ENCODE results near the gene SLC35E4.
A peak's percentile ranks its signal among the peaks of the same experiment; 100 is the strongest.
"Not testable (repeated sequence)": the region's sequence is repeated elsewhere in the genome, so short reads cannot be mapped to it uniquely, and the experiment has no call there.

The SLC35E4 gene

GRCh38 chr22:30650508-30651116 is 15.0 kb downstream of the SLC35E4 start:
- DNase-seq (ENCODE audit: low read depth, low spot score), result peak; percentile 68

GRCh38 chr22:30652852-30653251 is 17.3 kb downstream of the SLC35E4 start:
- no peak for DNase-seq (ENCODE audit: low read depth, low spot score)

GRCh38 chr22:30654361-30654760 is 18.8 kb downstream of the SLC35E4 start:
- no peak for DNase-seq (ENCODE audit: low read depth, low spot score)

GRCh38 chr22:30655532-30655931 is 20.0 kb downstream of the SLC35E4 start:
- DNase-seq (ENCODE audit: low read depth, low spot score), result no peak

- no peak for DNase-seq (ENCODE audit: low read depth, low spot score)
These were observed 26.5 kb downstream of the SLC35E4 start for GRCh38 chr22:30662040-30662439.

- DNase-seq (ENCODE audit: low read depth, low spot score), result no peak
These were observed 29.2 kb downstream of the SLC35E4 start for GRCh38 chr22:30664798-30665197.

- DNase-seq (ENCODE audit: low read depth, low spot score), result no peak
These were observed 29.7 kb downstream of the SLC35E4 start for GRCh38 chr22:30665266-30665665.

- no peak for DNase-seq (ENCODE audit: low read depth, low spot score)
These were observed 30.2 kb downstream of the SLC35E4 start for GRCh38 chr22:30665786-30666185.

- peak; percentile 19 for DNase-seq (ENCODE audit: low read depth, low spot score)
These were observed 31.5 kb downstream of the SLC35E4 start for GRCh38 chr22:30667107-30667493.

- peak; percentile 96 for DNase-seq (ENCODE audit: low read depth, low spot score)
These were observed 32.2 kb downstream of the SLC35E4 start, which contains the start of gene DUSP18 for GRCh38 chr22:30667494-30668385. DUSP18 (minus strand) TSS chr22:30667875; CDS start chr22:30664003, 3,872 bp downstream.

GRCh38 chr22:30668386-30668710 is 32.8 kb downstream of the SLC35E4 start:
- DNase-seq (ENCODE audit: low read depth, low spot score), result no peak

- DNase-seq (ENCODE audit: low read depth, low spot score), result no peak
These were observed 35.5 kb downstream of the SLC35E4 start for GRCh38 chr22:30671071-30671470.

GRCh38 chr22:30673136-30673535 is 37.6 kb downstream of the SLC35E4 start:
- no peak for DNase-seq (ENCODE audit: low read depth, low spot score)

- DNase-seq (ENCODE audit: low read depth, low spot score), result no peak
These were observed 38.9 kb downstream of the SLC35E4 start for GRCh38 chr22:30674482-30674881.

GRCh38 chr22:30675436-30675835 is 39.9 kb downstream of the SLC35E4 start:
- DNase-seq (ENCODE audit: low read depth, low spot score), result no peak

GRCh38 chr22:30676565-30676964 is 41.0 kb downstream of the SLC35E4 start:
- DNase-seq (ENCODE audit: low read depth, low spot score), result not testable (repeated sequence)

GRCh38 chr22:30679895-30680690 is 44.5 kb downstream of the SLC35E4 start:
- DNase-seq (ENCODE audit: low read depth, low spot score), result not testable (repeated sequence)

- DNase-seq (ENCODE audit: low read depth, low spot score), result no peak
These were observed 45.6 kb downstream of the SLC35E4 start for GRCh38 chr22:30680991-30681770.

- DNase-seq (ENCODE audit: low read depth, low spot score), result no peak
These were observed 46.2 kb downstream of the SLC35E4 start for GRCh38 chr22:30681831-30682230.

- no peak for DNase-seq (ENCODE audit: low read depth, low spot score)
These were observed 49.6 kb downstream of the SLC35E4 start for GRCh38 chr22:30685178-30685577.

- DNase-seq (ENCODE audit: low read depth, low spot score), result no peak
These were observed 51.8 kb downstream of the SLC35E4 start for GRCh38 chr22:30687358-30687757.

Data from astrocyte of the hippocampus (primary cell).